B cell (primary cell): Measurements from ENCODE around the gene HOXB13.

ENCODE experiments used
- EZH2 ChIP-seq: IDR thresholded peaks from 2 replicates; pipeline ENCODE4 v1.6.1; 2012; ENCODE audit warnings: borderline replicate concordance, low read depth, mild to moderate bottlenecking, moderate library complexity, low read length; ENCODE audit not compliant: insufficient read depth, poor library complexity, severe bottlenecking
- TF ChIP-seq, protein P1 (sequence below): fragments of 200-600 bp; IDR thresholded peaks from one replicate; pipeline ENCODE4 v1.8.0; 2022; ENCODE audit warnings: antibody characterized with exemption, mild to moderate bottlenecking

DNA sequence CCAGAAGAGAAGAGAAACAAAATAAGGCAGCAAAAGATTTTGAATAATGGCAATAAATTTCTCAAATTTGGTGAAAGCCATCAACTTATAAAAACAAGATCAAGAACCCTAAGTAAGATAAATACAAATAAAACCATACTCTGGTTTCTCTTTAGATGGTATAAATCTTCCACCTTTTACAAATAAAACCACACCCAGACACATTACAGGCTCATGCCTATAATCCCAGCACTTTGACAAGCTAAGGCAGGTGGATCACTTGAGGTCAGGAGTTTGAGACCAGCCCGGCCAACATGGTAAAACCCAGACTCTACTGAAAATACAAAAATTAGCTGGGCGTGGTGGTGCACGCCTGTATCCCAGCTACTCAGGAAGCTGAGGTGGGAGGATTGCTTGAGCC, 44.7 kb upstream of the HOXB13 start:
- TF ChIP-seq, protein P1, sequence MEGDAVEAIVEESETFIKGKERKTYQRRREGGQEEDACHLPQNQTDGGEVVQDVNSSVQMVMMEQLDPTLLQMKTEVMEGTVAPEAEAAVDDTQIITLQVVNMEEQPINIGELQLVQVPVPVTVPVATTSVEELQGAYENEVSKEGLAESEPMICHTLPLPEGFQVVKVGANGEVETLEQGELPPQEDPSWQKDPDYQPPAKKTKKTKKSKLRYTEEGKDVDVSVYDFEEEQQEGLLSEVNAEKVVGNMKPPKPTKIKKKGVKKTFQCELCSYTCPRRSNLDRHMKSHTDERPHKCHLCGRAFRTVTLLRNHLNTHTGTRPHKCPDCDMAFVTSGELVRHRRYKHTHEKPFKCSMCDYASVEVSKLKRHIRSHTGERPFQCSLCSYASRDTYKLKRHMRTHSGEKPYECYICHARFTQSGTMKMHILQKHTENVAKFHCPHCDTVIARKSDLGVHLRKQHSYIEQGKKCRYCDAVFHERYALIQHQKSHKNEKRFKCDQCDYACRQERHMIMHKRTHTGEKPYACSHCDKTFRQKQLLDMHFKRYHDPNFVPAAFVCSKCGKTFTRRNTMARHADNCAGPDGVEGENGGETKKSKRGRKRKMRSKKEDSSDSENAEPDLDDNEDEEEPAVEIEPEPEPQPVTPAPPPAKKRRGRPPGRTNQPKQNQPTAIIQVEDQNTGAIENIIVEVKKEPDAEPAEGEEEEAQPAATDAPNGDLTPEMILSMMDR: no peak
- TF ChIP-seq EZH2: no peak
